GM19452 (cell line): ENCODE data around the gene MS4A10.

Source experiments
- ATAC-seq: cut with Tn5 transposase; IDR thresholded peaks from one replicate; pipeline ENCODE4 v1.9.1; 2021; ENCODE audit not compliant: unreplicated experiment

MS4A10 gene

GRCh38 chr11:60785806-60786361, 751 bp downstream of the MS4A10 start:
- no peak for ATAC-seq

- ATAC-seq, result no peak
Measured at GRCh38 chr11:60786811-60787567, 1.9 kb downstream of the MS4A10 start.

- no peak for ATAC-seq
Measured at GRCh38 chr11:60788401-60789125, 3.4 kb downstream of the MS4A10 start.

GRCh38 chr11:60790726-60791125, 5.6 kb downstream of the MS4A10 start:
- no peak for ATAC-seq

- ATAC-seq, result no peak
Measured at GRCh38 chr11:60791153-60791933, 6.2 kb downstream of the MS4A10 start.

- no peak for ATAC-seq
Measured at GRCh38 chr11:60792521-60792920, 7.4 kb downstream of the MS4A10 start.

- ATAC-seq, result no peak
Measured at GRCh38 chr11:60795291-60795690, 10.2 kb downstream of the MS4A10 start.

GRCh38 chr11:60797846-60798630, 12.9 kb downstream of the MS4A10 start:
- ATAC-seq, result no peak

GRCh38 chr11:60798631-60799030, 13.5 kb downstream of the MS4A10 start:
- no peak for ATAC-seq

- no peak for ATAC-seq
Measured at GRCh38 chr11:60801194-60801593, 16.1 kb downstream of the MS4A10 start.

- ATAC-seq, result no peak
Measured at GRCh38 chr11:60803273-60803936, 18.3 kb downstream of the MS4A10 start.

- ATAC-seq, result no peak
Measured at GRCh38 chr11:60809249-60809648, 24.1 kb downstream of the MS4A10 start.

- ATAC-seq, result no peak
Measured at GRCh38 chr11:60809691-60810090, 24.6 kb downstream of the MS4A10 start.

GRCh38 chr11:60810151-60810550, 25.0 kb downstream of the MS4A10 start:
- no peak for ATAC-seq

GRCh38 chr11:60810569-60810968, 25.4 kb downstream of the MS4A10 start:
- ATAC-seq, result no peak

- ATAC-seq, result no peak
Measured at GRCh38 chr11:60813324-60813723, 28.2 kb downstream of the MS4A10 start.

- no peak for ATAC-seq
Measured at GRCh38 chr11:60814112-60814511, 29.0 kb downstream of the MS4A10 start.

GRCh38 chr11:60816590-60817157, 31.5 kb downstream of the MS4A10 start:
- ATAC-seq, result no peak

- no peak for ATAC-seq
Measured at GRCh38 chr11:60818057-60818456, 32.9 kb downstream of the MS4A10 start.
